GM19099 (cell line): ENCODE results near the gene MAPK4.

Experiments
- POLR2A ChIP-seq: IDR thresholded peaks from 3 replicates; pipeline ENCODE4 v1.6.1; 2011; ENCODE audit warnings: low read depth; ENCODE audit not compliant: insufficient read length; ENCODE audit errors: extremely low read depth

Gene MAPK4

GRCh38 chr18:50682852-50683251 is 123.0 kb downstream of the MAPK4 start:
- no peak for TF ChIP-seq POLR2A

DNA sequence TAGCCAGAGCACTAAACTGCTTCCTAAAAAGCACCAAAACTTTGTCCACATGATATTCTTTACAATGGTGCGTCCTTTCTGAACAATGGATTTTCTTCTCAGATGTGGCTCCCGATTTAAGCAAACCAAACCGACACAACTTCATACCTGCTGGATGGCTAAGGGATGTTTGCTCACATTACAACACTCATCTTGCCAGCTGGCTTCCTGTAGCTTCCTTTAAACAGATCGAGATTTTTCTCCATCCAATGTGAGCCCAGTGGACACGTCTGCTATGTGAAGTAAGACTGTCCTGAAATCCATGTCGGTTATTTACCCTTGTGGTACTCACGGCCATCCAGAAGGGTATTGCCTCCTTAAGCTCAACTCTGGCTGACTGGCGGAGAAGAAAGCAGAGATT is 126.5 kb downstream of the MAPK4 start:
- TF ChIP-seq POLR2A = no peak

DNA sequence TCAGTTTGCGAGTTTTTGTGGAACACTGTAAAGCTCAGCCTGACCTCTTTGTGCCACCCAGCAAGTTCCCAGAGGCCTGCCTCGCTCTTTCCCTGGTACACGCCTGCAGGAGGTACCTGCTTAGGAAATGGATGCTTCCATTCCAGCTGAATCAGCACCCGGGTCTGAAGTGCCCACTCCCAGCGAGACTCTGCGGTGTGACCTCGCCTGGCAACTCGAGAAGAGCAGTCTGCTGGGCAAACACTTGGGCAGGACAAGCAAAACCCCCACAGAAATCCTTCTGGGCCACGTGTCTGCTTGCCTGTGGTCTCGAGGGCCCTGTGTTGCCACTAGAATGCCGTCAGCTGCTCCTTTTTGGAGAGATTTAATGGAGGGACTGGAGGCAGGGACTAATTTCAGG is 127.6 kb downstream of the MAPK4 start:
- TF ChIP-seq POLR2A = no peak

DNA sequence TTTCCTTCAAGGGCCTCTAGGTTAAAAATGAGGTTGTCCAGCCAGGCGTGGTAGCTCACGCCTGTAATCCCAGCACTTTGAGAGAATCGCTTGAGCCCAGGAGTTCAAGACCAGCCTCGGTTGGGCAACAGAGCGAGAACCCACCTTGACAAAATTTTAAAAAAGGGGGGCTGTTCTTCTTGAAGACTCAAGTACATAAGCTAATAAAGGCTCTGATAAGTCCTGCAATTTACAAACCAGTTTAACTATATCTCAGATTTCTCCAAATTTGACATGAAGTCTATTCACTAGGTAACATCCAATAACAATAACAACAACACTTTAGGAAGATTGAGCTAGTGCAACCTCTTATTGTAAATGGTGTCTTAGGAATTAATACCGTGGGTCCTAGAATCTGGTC is 129.7 kb downstream of the MAPK4 start:
- no peak for TF ChIP-seq POLR2A

DNA sequence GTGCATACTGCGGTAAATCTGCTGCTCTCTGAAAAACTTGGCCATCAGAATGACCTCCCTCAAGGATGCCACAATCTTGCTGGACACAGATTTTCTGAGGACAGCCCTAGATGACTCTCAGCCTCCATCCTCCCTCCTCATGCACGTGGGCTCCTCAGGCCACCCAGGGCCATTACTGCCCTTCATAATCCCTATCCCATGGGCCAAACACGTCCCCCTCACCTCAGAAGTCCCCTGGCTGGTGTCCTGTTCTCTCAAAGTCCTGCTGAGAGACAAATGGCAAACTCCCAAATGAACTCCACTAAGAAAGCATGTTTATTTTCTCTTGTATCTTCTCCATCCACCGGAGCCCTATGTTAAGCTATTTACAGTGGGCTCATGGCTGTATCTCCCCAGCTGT is 134.3 kb downstream of the MAPK4 start:
- no peak for TF ChIP-seq POLR2A

DNA sequence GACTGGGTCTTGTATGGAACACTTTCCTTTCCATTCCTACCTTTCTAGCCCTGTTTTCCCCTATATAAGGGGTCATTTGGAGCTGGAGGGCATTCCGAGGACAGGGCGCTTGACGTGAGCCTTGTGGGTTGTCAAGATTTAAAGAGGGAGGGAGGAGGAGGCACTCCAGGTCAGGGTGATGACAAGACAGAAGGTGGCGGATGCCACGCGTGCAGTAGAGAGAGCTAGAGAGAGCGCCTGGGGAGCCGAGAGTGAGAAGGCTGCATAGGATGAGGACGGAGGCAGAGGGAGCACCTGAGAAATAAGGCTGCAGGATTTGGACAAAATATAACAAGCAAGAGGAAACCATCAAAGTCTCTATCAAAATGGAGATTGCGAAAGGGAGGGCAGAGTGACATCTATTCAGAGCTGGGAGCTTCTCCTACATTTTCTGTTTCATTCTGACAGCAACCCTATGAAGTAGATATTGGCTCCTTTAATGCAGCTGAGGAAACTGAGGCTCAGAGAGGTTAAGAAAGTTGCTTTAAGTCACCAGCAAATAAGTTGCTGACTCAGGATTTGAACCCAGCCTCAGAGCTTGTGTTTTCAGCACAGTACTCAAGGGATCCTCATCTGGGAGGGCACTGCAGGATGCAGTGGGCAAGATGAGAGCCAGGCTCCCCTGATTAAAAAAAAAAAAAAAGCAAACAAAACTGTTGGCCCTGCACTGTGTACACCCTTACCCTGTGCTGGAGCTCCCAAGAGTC is 135.7 kb downstream of the MAPK4 start:
- no peak for TF ChIP-seq POLR2A

DNA sequence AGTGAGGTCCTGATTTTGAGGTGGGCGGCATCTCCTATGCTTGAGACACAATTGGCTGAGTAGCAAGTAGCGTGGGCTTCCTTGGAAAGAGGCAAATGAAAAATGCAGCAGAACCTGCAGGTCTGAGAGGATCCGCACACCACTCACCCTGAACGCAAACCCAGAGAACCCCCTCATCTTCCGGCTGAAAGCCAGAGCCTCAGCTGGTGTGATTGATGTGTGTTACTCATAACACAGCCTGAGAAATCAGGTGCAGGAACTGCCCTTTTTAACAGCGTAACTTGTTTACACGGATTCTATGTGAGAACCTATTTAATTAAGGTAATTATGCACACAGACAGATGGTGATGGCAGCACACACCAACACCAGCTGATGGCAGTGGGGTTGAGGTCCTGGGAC is 136.5 kb downstream of the MAPK4 start:
- TF ChIP-seq POLR2A = no peak

DNA sequence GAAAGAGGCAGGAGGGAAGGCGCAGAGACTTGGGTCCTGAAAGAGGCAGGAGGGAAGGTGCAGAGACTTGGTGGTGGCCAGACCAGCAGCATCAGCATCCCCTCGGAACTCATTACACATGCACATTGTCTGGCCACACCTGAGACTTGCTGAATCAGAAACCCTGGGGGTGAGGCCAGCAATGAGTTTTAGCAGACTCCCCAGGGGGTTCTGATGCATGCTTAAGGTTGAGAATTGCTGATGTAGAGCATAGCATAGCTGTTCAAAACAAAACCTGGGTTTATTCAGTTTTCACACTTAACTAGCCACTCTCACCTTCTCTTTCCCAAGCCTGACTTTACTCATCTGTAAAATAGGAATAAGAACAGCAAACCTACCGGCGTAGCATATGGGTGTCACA is 137.0 kb downstream of the MAPK4 start:
- no peak for TF ChIP-seq POLR2A

GRCh38 chr18:50697509-50697908 is 137.6 kb downstream of the MAPK4 start:
- no peak for TF ChIP-seq POLR2A

GRCh38 chr18:50700245-50701165 is 140.6 kb downstream of the MAPK4 start:
- TF ChIP-seq POLR2A = no peak

- TF ChIP-seq POLR2A = no peak
Observed at GRCh38 chr18:50704357-50704940, 144.6 kb downstream of the MAPK4 start.

GRCh38 chr18:50706199-50706598 is 146.3 kb downstream of the MAPK4 start:
- TF ChIP-seq POLR2A = no peak

GRCh38 chr18:50706651-50707050 is 146.8 kb downstream of the MAPK4 start:
- no peak for TF ChIP-seq POLR2A

- TF ChIP-seq POLR2A = no peak
Observed at GRCh38 chr18:50707855-50708469, 148.1 kb downstream of the MAPK4 start.

GRCh38 chr18:50709193-50709592 is 149.3 kb downstream of the MAPK4 start:
- no peak for TF ChIP-seq POLR2A
